SKM-1 treated with dmso at 0.1 percent for 144 hours (cell line): ENCODE measurements around the gene EBF3.

Source experiments
- DNase-seq: peaks from one replicate; lab custom pipeline; 2025; ENCODE audit not compliant: unreplicated experiment; lab: John Stamatoyannopoulos, UW

The EBF3 gene

GRCh38 chr10:129971381-129972144, 7.5 kb upstream of the EBF3 start:
- DNase-seq: peak; percentile 49

- DNase-seq: no peak
Measured at GRCh38 chr10:129970465-129971364, 6.6 kb upstream of the EBF3 start.

- no peak for DNase-seq
Measured at GRCh38 chr10:129969911-129970464, 5.9 kb upstream of the EBF3 start.

DNA sequence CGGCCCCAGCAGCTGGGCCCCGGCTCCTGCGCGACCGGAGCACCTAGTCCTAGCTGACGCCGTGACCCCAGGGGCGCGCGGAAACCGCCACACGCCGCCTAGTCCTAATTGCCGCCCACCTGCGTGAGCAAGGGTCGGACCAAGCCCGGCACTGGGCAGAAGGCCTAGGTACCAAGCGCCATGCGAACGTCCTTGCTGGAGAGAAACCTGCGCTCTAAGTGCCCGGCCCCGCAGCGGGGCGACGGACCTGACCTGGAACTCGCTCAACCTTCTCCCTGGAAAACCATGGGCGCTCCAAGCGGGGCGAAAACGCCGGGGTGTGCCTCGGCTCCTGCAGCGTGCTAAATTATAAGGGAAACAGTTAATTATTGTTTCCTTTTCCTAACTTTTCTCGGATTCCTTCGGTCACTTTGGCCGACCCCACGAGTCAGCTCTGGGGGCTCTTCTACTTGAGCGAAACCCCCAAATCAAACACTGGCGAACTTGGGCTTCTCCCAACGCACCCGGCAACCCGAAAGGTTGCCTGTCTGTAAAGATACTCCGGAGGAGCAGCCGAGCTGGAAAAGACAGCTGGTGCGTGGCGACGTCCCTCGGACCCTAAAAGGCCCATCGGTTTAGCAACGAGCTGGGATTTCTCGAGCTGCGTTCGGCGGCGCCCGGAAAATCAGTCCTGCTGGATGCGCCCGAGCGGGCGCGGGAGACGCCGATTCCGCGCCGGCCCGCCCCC, 5.3 kb upstream of the EBF3 start:
- no peak for DNase-seq

DNA sequence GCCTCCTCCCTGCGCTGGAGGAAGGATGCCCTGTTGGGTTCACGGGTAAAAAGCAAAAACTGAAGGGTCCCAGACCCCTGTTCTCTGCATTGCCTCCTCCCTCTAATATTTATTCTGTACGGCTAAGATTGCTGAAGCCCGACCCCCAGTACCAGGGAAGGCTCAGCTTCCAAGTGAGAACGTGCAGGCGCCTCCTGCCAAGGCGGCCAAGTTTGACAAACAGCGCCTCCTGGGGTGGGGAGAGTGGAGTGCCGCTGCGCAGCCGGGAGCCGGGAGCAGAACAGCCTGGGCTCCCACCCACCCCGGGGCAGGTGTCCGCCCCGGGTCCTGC, 4.7 kb upstream of the EBF3 start:
- no peak for DNase-seq

DNA sequence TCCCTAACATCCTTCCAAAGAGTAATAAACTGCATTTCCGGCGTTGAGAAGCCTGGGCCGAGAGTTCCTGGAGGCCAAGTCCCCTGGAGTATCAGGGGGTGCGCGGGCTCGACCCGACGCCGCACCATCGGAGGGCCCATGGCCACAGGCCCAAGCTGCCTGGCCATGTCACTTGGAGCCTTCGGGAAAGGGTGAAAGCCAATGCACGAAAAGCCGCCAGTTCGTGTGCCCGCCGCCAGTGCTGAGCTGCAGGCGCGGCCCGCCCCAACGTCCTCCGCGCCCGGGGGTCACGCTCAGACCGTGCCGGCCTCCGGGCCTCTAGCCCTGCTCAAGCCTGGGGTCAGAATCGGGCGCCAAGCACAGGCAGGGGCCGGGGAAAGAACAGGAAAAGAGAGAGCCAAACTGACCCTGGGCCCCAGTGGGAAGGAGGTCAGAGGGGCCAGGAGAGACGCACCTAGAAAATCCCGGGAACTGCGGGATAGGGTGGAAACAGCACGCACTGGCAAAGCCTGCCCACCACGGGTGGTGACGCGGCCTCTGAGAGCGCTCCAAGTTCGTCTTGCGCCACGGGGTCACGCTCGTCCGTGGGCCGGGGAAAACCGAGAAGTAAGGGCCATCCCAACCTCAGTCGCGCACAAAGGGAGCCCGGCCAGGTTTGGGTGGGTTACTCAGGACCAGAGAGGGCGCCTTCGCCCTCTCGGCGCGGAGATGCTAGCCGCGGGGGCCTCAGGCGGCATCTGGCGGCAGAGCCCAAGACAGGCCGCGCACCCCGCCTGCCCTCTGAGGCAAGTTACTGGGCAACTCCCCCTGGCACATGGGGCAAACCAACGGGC, 4.2 kb upstream of the EBF3 start:
- DNase-seq: no peak

DNA sequence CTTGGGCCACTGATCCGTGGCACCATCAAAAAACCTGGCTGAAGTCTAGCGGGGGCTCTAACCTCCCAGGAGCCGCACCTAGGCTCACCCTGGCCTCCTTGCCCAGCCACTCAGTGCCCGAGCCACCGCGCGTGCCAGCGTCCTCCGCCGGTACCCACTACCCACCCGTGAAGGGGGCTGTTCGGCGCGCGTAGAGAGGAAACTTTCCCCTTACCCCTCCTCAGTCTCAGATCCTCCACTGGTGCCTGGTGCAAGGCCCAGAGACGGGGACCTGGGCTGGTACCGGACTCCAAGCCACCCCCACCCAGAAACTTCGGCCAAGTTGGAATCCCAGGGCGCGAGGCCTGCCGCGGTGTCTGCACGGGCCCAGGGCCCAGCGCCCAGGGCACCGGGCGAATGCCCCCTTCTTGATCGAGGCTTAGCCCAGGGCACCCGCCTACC, 3.5 kb upstream of the EBF3 start:
- no peak for DNase-seq

DNA sequence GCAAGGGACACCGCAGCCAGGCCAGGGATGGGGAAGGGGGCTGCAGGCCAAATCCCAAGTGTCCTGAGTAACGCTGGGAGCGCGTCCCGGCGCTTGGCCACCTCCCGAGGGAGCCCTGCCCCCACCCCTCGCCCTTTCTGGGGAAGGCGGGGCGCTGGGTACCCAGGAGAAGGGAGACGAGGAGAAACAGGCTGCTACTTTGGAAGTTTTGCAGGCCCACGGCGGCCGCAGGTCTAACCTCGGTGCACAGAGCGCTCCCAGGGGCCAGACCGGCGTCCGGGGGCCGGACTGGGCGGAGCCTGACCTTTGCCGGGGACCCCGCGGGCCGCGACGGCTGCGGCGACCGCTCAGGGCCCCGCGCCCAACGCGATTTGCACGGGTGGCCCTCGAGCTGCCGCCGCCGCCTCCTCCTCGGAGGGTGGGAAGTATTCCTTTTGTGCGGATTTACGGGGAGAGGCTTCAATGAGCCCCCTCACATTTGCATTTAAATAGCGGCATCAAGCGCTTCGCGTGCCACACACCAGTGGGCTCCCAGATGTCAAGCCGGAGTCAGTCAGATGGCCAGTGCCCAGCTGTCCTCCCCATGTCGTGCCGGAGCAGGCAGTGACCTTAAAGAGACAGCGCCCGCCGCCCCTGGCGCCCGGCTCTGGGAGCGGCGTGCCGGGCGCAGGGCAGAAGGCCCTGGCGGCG, 3.0 kb upstream of the EBF3 start:
- no peak for DNase-seq

DNA sequence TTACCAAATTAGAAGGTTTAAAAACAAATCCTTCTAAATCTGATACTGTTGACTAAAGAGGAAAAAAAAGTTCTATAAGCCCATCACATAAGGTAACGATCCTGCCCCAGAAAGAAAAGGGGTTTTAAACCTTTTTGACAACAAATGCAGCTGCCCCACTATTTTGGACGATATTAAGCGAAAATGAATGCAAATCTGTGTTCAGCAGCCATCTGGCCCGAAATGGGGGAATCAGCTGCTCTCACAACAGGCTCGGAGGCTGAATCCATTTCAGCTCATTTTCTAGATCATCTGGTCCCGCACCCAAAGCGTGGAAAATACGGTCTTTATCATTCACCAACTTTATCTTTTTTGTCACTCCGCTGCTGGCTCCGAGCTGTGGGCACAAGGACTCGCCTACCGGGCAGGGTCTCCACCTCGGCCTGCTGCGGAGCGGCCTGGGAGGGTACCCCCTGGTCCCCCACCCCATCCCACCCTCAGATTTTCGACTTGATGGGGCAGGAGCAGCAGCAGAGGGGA, 2.4 kb upstream of the EBF3 start:
- DNase-seq: no peak

GRCh38 chr10:129965959-129966358, 1.9 kb upstream of the EBF3 start:
- DNase-seq: no peak

DNA sequence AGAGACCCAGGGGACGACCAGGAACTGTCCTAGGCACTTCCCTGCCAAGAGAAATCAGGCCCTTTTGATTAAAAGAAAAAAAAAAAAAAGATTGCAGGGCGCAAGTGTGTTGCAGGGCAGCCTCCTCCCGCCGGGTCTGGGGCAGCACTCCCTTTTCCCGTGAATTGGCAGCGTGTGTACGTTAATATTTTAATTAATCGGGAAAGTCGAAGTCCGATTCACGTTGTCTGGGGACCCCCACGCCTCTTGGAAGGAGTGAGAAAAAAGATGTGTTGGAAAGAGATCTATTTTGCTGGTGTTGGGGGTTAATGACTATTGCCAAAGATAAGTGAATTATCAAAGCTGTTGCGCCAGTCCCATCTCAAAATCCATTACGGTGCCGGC, 1.3 kb upstream of the EBF3 start:
- DNase-seq: no peak

- DNase-seq: no peak
Measured at GRCh38 chr10:129964611-129965424, 744 bp upstream of the EBF3 start.

GRCh38 chr10:129962872-129963640, 1.0 kb downstream of the EBF3 start:
- no peak for DNase-seq

DNA sequence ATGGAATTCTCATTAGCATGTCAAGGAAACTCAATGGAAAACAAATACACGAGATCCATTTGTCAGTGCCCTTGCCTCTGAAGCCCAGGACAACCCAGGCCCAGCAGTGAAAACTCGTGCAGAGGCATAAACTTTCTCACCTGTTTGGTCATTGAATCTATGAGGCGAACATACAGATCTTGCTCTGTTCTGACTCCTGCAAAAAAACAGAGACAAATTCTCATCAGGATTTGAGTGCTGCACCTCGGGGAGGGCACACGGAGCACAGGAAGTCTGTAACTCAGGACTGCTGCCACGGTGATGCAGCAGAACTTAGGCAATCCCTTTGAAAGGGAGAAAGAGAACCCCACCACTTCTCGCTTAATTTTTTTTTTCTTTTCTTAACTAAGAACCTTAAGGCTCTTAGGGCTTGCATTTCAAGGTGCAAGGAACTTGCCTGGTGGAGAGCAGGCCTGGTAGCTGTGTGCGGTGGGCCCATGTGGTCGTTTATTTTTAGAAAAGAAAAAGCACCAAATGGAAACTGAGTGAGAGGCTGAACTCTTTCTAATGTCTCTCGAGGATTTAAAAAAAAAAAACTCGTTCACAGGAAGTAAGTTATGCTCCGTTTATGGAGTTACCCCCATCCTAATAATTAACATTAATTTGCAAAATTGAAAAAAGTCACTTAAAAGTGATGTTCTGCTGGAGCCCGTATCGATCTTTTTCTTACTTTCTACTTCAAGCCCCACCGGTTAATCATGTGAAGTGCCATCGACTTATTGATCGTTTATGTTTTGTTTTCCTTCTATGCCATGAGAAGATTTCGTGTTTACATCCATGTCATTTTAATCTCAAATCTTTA, 1.8 kb downstream of the EBF3 start:
- DNase-seq: no peak

DNA sequence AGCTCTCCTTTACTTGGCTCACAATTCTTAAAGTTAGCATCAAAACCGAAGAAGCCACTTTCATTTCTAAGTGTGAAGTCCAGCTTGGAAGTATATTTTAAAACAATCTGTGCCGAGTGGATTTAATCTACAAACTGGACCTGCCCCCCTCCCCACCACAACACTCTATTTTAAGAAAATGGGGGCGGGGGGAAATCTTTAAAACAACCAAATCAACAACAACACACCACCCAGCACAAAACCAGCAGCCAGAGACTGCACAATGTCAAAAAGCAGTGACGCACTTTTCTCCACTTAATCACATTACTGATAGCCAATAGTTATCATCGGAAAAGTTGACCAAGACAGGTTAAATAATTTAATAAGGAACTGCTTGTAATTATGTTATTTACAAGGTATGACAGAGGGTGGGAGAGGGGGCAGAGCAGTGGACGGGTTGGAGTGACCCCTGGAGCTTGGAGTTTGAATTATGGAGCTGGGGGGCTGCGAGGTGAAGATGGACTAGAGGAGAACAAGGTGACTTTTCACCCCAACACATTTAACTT, 2.8 kb downstream of the EBF3 start:
- no peak for DNase-seq

DNA sequence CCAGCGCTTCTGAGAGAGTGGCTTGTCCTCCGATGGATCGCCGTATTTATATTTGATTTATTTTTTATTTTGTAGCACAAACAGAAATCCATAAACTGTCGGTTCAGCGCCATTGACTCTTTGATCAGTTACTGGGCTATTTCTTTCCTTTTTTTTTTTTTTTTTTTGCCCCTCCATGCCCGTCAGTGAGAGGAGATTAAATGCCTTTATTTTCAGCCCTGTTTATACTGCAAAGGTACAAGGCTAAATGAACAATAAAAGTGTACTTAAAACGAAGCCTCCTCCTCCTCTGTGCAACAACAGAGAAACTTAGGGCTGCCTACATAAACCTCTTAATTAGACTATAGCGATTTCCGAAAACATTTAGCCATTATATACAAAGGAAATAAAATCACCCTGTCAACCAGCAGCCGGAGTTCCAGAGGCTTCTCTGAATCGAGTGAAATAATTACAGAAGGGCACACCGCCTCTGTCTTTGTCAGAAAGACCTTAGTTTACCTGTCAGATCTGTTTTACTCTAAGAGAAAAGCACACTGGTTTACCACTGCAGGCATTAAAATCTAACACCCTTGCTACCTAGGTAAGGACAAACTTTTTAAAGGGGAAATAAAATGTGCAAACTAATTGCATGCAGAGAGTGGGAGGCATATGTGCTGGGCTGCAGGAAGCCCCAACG, 3.5 kb downstream of the EBF3 start:
- no peak for DNase-seq
